Measurements from ENCODE around the gene SEMA4C.

- TF ChIP-seq POLR2A (IDR thresholded peaks at IDR 0.05; ENCODE audit: low read length) (no peak), GATA1 (IDR thresholded peaks at IDR 0.05; ENCODE audit: low read depth, low read length) (no peak)
These were observed 1.9 kb downstream of the SEMA4C start for GRCh38 chr2:96867756-96868554.
